ENCODE data around the gene SLC6A2. TPM values are rescaled to one million over a fixed set of nuclear protein-coding genes. Genes with fewer than 3 reads are reported as not detected.

Gene SLC6A2
- total and polyA plus RNA-seq, 9 of the 15 experiments (the other 6 are each of a cell fraction or from before 2014, with no cell fraction given), result not detected

- ChIA-PET POLR2A (no interaction called here), CTCF (ENCODE audit: low intra/inter-chr PET ratio) (interaction anchor here (0.6 to 3.4 kb wide), 7 partner anchors 9 to 985 kb away, joined by 3 to 28 read pairs (median 3); no protein-coding TSS in a partner anchor)
- Histone ChIP-seq H3K36me3 (ENCODE audit: control insufficient read depth, insufficient read depth, low read length) (no peaks in the 10 kb centered on the region), H3K4me2 (ENCODE audit: insufficient read depth, low read length) (no peak overlapping the region), H3K27me3 (ENCODE audit: control insufficient read depth in 2 of 2, insufficient read depth in 2 of 2, low read length in 2 of 2) (peaks cover 4 to 6% of the 10 kb centered on the region in 2 experiments; a peak in 3 of 5 replicates), H2AFZ (ENCODE audit: low read depth, low read length) (no peak overlapping the region), H3K9ac (ENCODE audit: insufficient read depth in 1 of 2, low read depth in 2 of 2, low read length in 2 of 2) (no peak overlapping the region), H3K9me1 (ENCODE audit: control insufficient read depth, insufficient read depth, low read length) (no peaks in the 10 kb centered on the region), H3K4me1 (replicated peaks in 1 of 2; ENCODE audit: control insufficient read depth in 2 of 2, insufficient read depth in 2 of 2, low read length in 2 of 2) (no peaks in the 10 kb centered on the region), H3K4me3 (no peak overlapping the region), H3K27ac (ENCODE audit: extremely low read depth, low read depth, low read length) (no peak overlapping the region), H3K9me3 (replicated peaks; ENCODE audit: control insufficient read depth, insufficient read depth, low read depth, low read length) (no peaks in the 10 kb centered on the region), H4K20me1 (replicated peaks; ENCODE audit: control insufficient read depth, insufficient read depth, low read length) (no peaks in the 10 kb centered on the region; the same call in 1 of the 2 replicates), H3K79me2 (ENCODE audit: control insufficient read depth, insufficient read depth, low read length) (no peaks in the 10 kb centered on the region)
- ATAC-seq (peak; percentile 92), DNase-seq (ENCODE audit: extremely low read depth in 1 of 4, low spot score in 3 of 4) (peak; percentile 59 to 73 (median 68)), FAIRE-seq (peak; percentile 73)
- intact Hi-C loops (cut with micrococcal nuclease) (loop anchor here (1.0 kb wide), 2 partner anchors 131 to 606 kb away; no protein-coding TSS in a partner anchor), in situ Hi-C loops (cut with MboI) (loop anchor here (5.0 to 10.0 kb wide), 2 partner anchors 130 to 603 kb away; no protein-coding TSS in a partner anchor)
- no TSS peak for BruUV-seq (replicated peaks)
- 0% methylated on average over 10 of the region's 10 CpGs for WGBS (ENCODE audit: insufficient coverage, low coverage, missing lambda C conversion rate)
- TF ChIP-seq FUS (optimal IDR thresholded peaks at IDR 0.05; ENCODE audit: low read depth, low read length) (no peak), NCOR1 (IDR thresholded peaks at IDR 0.05) (no peak), REST (IDR thresholded peaks at IDR 0.05; ENCODE audit: borderline replicate concordance) (peak; percentile 86), REST (CRISPR knock-in tag; IDR thresholded peaks at IDR 0.05; ENCODE audit: low read depth) (no peak), ZNF398 (CRISPR knock-in tag; IDR thresholded peaks at IDR 0.05) (no peak), TSC22D4 (tag; IDR thresholded peaks at IDR 0.05) (no peak), YY1 (IDR thresholded peaks at IDR 0.05; ENCODE audit: borderline replicate concordance in 1 of 3, control insufficient read depth in 1 of 3, extremely low read depth in 1 of 3, insufficient read depth in 3 of 3, insufficient read length in 1 of 3, insufficient replicate concordance in 2 of 3, low read depth in 1 of 3, low read length in 2 of 3) (no peak)
- TF ChIP-seq, protein P1, sequence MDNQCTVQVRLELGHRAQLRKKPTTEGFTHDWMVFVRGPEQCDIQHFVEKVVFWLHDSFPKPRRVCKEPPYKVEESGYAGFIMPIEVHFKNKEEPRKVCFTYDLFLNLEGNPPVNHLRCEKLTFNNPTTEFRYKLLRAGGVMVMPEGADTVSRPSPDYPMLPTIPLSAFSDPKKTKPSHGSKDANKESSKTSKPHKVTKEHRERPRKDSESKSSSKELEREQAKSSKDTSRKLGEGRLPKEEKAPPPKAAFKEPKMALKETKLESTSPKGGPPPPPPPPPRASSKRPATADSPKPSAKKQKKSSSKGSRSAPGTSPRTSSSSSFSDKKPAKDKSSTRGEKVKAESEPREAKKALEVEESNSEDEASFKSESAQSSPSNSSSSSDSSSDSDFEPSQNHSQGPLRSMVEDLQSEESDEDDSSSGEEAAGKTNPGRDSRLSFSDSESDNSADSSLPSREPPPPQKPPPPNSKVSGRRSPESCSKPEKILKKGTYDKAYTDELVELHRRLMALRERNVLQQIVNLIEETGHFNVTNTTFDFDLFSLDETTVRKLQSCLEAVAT (IDR thresholded peaks at IDR 0.05), result no peak
These were observed 56.4 kb downstream of the SLC6A2 start for GRCh38 chr16:55711959-55712876.

Data from K562 (cell line).